GM04504 (cell line): Measurements from ENCODE around the gene VCY1B.
"Not testable (repeated sequence)": the region's sequence is repeated elsewhere in the genome, so short reads cannot be mapped to it uniquely, and the experiment has no call there.

ENCODE experiments used
- DNase-seq: peaks from one replicate; pipeline ENCODE4 v3.0.0-alpha.2; 2012; ENCODE audit warnings: low read depth

VCY1B gene

DNA sequence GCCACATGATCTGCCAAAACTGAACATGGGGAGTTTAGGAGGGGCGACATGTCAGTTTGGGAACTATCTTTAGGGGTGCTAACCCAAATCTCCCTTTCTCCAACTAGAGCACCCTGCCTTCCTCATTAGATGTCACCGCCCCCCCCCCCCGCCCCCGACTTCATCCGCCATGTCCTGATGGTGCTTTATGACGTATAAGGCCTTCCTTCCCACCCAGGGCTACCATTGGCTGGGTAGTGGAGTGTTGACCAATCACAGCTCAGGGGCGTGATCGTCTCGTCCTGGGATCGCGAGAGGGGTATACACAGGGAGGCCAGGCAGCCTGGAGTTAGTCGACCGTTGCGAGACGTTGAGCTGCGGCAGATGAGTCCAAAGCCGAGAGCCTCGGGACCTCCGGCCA is at the start of gene VCY1B:
TSS of gene VCY1B (plus strand) at position 301 of the 400 bp plus-strand sequence. CDS start at position 364, 63 bp downstream.
- not testable (repeated sequence) for DNase-seq

DNA sequence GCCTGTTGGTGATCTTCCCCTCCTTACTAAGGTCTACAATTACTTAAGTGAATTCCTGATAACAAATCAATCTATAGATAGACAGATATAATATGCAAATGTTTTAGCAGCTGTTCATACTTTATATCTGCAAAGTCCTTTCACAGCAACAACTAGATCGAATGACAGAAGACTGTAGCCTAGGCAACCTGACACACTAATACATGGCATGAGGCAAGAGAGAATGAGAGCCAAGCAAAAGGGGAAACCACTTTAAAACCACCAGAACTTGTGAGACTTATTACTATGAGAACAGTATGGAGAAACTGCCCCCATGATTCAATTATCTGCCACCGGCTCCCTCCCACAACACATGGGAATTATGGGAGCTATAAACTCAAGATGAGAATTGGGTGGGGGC is 44.1 kb upstream of the VCY1B start:
- DNase-seq: not testable (repeated sequence)

DNA sequence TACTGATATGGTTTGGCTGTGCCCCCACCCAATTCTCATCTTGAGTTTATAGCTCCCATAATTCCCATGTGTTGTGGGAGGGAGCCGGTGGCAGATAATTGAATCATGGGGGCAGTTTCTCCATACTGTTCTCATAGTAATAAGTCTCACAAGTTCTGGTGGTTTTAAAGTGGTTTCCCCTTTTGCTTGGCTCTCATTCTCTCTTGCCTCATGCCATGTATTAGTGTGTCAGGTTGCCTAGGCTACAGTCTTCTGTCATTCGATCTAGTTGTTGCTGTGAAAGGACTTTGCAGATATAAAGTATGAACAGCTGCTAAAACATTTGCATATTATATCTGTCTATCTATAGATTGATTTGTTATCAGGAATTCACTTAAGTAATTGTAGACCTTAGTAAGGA is 25.6 kb upstream of the VCY1B start:
- DNase-seq: not testable (repeated sequence)

DNA sequence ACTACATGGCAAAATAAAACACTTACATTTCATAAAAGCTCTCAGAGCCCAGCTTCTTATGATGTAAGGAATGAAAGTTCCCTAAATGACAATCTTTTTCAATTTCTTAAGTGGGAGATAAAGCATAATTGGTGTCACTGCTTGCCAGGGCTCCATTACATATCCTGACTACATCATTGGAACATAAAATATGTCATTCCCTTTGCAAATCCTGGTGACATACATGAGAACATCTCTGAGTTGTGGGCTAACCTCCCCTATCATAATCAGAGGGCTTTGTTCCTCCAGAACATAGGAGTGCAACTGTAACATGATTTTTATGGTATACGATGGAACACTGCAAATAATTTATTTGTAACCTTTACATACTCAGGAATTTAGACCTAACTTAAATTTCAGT is 29.9 kb downstream of the VCY1B start:
- DNase-seq: no peak
